Measurements from ENCODE around the gene LAP3.

DNA sequence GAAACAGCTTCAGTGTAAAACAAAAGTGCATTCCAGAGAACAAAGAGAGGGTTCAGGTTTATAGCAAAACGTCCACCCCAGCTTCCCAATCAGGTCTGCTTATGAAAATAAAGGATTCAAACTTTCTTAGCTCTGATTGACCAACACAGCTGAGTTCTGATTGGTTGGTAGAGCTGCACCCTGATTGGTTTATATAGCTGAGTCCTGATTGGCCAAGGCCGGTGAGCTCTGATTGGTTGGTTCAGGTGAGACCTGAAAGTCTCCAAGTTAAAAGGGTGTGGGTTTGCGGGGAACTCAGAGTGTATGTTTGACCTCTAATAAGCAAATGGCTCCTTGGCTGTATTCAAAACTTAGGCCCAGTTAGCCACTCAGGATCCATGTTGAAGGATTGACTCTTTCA lies 41.1 kb upstream of the LAP3 start:
- no peak for TF ChIP-seq CTCF (IDR thresholded peaks at IDR 0.05)
- no peak for TF ChIP-seq POLR2A (IDR thresholded peaks at IDR 0.05)
- TF ChIP-seq EP300 (IDR thresholded peaks at IDR 0.05): no peak
- TF ChIP-seq POLR2AphosphoS5 (IDR thresholded peaks at IDR 0.05): no peak

Measured in sigmoid colon (tissue), 4 donors.